Measurements from ENCODE around the gene PAK1IP1. TPM values are rescaled to one million over a fixed set of nuclear protein-coding genes. Genes with fewer than 3 reads are reported as not detected.

The PAK1IP1 gene
- total RNA-seq, 1 donor from 2014 or later: 17.3 TPM

DNA sequence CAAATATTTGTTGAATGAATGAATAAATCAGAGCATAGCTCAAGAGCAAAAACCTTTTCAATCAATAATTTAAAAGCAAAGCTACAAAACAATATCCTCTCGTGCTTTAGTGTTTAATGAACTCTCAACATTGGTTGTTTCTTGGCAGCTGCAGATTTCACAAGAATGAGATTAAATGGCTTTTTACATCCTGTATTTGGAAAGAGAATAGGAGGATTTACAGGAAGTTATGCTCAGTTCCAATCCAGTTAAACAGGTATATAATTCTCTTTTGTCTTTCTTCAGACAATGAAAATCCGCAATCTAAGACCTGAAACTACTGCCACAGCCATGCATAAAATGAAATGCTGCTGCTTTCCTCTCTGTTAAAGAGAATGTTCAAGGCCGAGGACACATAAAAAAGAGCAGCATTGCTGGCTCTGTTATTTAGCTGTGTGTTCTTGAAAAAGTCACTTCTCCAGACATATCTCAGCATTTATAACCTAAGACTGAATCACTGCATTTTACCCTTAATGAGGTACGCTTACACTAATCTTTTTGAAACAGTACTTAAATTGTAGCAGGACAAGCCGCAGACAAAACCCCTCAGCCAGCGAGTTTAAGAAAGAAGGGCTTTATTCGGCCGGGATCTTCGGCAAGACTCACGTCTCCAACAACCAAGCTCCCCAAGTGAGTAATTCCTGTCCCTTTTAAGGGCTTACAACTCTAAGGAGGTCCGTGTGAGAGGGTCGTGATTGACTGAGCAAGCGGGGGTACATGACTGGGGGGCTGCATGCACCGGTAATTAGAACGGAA, 3.9 kb upstream of the PAK1IP1 start:
- intact Hi-C loops (cut with micrococcal nuclease): loop anchor here (10.0 kb wide), 1 partner anchor 544 kb away; the partner anchor contains the start of gene NEDD9

DNA sequence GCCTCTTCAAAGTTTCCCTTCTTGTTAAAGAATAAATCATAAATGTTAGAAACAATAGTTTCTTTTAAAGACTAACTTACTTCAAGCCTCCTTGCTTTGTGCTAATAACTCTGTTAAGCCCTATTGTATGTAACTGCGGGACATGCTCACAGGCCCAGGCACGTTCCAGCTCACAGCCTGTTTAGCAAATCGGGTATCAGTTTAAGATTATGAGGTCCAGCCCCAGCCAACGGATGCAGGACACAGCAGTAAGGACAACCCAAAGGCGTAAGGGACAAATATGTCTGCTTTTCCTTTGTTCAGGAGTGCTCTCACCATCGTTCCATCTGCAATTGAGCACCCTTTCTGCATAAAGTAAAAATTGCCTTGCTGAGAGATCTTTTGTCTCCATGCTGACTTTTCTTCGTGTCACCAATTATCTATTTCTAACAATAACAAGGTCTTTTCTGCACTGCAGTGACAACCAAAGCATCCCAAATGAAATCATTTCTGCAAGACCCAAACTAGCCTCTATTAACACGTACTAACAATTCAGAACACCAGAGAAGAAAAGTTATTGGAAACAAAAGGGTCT, 1.7 kb upstream of the PAK1IP1 start:
- intact Hi-C loops (cut with micrococcal nuclease): loop anchor here (10.0 kb wide), 1 partner anchor 542 kb away; the partner anchor contains the start of gene NEDD9

DNA sequence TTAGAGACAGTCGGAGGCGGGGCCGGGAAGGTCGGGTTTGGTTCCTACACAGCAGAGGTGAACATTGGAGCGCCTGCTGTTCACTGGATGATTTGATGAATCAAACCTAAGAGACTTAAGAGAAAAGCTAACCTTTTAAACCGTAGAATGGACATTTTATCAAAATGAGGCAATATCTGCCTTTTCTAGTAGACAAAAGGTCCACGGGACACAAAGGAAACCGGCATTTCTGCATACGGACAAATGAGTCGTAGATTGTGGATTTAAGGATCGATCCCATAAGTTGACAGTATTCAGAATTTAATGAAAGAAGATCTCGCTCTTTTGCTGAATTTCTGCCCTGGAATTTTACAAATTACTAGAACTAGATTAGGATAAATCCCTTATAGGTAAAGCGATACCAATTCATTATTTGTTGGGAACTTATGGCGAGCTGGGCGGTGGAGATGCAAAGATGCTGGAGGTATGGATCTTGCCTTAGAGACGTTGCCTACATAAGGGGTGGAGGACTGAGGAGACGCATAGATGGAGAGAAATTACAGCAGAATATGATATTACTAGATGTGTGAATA, 400 bp downstream of the PAK1IP1 start:
- intact Hi-C loops (cut with micrococcal nuclease): loop anchor here (2.0 to 10.0 kb wide), 3 partner anchors 290 to 540 kb away; partner anchors contain the start of genes NEDD9 and SMIM13

DNA sequence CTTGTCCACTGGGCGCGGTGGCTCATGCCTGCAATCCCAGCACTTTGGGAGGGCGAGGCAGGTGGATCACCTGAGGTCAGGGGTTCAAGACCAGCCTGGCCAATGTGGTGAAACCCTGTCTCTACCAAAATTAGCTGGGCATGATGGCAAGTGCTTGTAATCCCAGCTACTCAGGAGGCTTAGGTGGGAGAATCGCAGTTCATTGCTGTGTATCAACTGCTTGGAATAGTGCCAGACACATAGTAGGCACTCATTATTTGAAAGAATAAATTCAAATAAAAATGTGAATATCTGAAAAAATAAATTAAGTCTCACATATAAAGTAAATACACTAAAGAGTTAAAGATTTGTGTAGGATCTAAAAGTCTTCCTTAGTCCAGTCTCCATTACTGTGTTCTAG, 1.9 kb downstream of the PAK1IP1 start:
- intact Hi-C loops (cut with micrococcal nuclease): loop anchor here (10.0 kb wide), 1 partner anchor 538 kb away; the partner anchor contains the start of gene NEDD9

DNA sequence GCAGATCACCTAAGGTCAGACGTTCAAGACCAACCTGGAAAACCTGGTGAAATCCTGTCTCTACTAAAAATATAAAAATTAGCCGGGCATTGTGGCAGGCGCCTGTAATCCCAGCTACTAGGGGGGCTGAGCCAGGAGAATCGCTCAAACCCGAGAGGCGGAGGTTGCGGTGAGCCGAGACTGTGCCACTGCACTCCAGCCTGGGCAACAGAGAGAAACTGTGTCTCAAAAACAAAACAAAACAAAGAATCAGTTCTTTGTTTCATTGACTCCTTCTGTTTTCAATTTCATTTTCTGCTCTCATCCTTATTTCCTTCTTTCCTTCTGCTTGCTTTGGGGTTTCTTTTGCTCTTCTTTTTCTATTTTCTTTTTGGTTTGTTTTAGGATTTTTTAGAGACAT, 19.2 kb downstream of the PAK1IP1 start:
- intact Hi-C loops (cut with micrococcal nuclease): no loop called here

DNA sequence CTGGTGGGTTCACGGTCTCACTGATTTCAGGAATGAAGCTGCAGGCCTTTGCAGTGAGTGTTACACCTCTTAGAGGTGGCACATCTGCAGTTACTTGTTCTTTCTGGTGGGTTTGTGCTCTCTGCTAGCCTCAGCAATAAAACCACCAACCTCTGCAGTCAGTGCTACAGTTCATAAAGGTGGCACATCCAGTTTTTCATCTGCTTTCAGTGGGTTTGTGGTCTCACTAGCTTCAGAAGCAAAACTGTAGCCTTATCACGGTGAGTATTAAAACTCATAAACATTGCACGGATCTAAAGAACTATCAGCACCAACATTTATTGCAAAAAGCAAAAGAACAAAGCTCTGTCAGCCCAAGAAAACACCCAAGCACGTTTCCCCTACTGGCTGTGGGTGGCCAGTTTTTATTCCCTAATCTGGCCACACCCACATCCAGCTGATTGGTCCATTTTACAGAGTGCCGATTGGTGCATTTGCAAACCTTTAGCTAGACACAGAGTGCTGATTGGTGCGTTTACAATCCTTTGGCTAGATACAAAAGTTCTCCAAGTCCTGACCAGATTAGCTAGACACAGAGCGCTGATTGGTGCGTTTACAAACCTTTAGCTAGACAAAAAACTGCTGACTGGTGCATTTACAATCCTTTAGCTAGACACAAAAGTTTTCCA, 24.7 kb downstream of the PAK1IP1 start:
- intact Hi-C loops (cut with micrococcal nuclease): no loop called here

DNA sequence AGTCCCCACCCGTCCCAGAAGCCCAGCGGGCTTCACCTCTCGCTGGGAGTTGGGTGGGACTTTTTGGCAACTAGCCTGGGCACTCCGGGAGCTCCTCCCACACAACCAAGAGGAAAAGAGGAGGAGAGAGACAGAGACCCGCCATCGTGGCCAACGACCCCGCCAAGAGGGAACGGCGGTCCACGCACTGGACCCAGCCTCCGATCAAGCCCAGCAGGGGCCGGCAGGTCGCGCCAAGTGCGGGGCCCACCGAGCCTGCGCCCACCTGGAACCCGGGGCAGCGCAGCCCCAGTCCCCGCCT, 25.1 kb downstream of the PAK1IP1 start:
- intact Hi-C loops (cut with micrococcal nuclease): loop anchor here (1.0 kb wide), 1 partner anchor 26 kb away; the partner anchor contains the start of genes C6orf52 and PAK1IP1

DNA sequence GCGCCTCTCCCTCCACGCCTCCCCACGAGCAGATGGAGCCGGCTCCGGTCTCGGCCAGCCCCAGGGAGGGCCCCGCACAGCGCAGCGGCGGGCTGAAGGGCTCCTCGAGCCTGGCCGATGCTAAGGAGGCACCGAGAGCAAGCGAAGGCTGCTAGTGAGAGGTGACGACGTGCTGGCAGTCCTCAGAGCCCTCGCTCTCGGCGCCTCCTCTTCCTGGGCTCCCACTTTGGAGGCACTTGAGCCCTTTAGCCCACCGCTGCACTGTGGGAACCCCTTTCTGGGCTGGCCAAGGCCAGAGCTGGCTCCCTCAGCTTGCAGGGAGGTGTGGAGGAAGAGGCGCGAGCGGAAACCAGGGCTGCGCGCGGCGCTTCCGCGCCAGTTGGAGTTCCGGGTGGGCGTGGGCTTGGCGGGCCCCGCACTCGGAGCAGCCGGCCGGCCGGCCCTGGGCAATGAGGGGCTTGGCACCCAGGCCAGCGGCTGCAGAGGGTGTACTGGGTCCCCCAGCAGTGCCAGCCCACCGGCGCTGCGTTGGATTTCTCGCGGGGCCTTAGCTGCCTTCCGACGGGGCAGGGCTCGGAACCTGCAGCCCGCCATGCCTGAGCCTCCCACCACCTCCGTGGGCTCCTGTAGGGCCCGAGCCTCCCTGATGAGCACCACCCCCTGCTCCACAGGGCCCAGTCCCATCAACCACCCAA, 25.6 kb downstream of the PAK1IP1 start:
- intact Hi-C loops (cut with micrococcal nuclease): loop anchor here (1.0 kb wide), 1 partner anchor 26 kb away; the partner anchor contains the start of genes C6orf52 and PAK1IP1

DNA sequence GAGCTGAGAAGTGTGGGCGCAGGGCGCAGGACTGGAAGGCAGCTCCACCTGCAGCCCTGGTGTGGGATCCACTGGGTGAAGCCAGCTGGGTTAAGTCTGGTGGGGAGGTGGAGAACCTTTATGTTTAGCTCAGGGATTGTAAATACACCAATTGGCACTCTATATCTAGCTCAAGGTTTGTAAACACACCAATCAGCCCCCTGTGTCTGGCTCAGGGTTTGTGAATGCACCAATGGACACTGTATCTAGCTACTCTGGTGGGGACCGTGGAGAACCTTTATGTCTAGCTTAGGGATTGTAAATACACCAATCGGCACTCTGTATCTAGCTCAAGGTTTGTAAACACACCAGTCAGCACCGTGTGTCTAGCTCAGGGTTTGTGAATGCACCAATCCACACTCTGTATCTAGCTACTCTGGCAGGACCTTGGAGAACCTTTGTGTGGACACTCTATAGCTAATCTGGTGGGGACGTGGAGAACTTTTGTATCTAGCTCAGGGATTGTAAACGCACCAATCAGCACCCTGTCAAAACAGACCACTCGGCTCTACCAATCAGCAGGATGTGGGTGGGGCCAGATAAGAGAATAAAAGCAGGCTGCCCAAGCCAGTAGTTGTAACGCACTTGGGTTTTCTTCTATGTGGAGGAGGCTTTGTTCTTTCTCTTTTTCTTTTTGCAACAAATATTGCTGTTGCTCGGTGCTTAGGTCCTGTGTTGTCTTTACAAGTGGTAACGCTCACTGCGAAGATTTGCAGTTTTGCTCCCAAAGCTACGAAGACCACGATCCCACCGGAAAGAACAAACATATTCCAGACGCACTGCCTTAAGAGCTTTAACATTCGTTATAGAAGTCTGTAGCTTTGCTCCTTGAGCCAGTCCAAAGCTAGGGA, 26.4 kb downstream of the PAK1IP1 start:
- intact Hi-C loops (cut with micrococcal nuclease): loop anchor here (1.0 kb wide), 1 partner anchor 27 kb away; the partner anchor contains the start of genes C6orf52 and PAK1IP1

DNA sequence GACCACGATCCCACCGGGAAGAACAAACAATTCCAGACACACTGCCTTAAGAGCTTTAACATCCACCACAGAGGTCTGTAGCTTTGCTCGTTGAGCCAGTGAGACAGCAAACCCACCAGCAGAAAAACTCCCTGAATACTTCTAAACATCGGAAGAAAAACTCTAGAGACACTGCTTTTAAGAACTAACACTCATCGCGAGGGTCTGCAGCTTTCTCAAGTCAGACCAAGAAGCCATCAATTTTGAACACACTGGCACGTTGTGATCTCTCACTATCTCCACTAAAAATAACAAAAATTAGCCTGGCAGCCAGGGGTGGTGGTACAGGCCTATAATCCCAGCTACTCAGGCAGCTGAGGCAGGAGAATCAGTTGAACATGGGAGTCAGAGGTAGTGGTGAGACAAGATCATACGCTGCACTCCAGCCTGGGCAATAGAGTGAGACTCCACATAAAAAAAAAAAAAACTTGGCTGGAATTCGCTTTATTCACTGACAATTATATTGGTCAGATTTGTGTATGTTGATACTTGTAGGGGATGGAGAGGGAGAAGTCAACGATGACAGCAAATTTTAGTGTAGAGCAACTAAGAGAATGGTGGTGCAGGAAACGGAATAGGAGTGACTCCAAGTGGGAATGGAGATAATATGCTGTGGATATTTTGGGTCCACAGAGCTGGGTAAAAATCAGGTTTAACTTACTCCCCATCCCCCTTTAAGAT, 27.2 kb downstream of the PAK1IP1 start:
- intact Hi-C loops (cut with micrococcal nuclease): no loop called here

DNA sequence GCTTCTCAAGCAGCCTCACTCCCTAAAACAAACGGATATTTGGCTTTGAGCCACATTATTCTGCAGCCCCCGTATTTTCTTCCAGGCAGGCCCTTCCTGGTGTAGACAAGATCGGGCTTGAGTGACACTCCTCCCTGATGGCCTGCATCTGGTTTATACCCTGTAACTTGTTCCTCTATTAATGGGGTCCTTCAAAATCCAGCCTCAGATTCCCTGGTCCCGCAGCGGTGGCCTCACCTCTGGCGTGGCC, 27.7 kb downstream of the PAK1IP1 start:
- intact Hi-C loops (cut with micrococcal nuclease): no loop called here

DNA sequence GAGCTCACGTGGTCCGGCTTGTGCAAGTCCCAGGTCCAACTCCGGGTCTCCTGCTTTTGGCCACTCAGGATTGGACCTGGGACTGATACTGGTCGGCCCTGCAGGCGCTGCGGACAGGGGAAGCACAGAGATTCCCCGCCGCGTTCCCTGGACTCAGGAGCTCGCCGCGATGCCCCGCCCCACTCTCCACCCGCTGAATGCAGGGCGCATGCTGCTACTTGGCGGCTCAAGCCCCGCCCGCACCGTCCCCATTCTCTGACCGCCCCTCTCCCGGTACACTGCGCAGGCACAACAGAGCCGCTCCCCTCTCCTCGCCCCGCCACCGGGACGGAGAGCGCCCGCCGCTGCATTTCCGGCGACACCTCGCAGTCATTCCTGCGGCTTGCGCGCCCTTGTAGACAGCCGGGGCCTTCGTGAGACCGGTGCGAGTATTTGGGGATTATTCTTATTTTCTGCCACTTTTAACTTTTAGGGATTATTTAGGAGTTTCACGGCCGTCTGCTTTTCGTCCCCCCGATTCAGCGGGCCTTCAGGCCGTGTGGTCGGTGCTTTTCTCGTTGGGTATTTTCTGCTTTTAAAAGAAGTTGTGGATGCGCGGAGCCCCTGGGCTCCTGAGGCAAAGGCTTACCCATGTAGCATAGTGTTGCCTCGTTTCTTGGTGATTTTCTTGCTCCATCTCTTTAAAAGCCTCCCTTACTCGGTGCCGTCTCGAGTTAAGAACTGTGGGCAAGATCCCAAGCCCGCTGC, 28.2 kb downstream of the PAK1IP1 start, which contains the start of gene TMEM14C:
TMEM14C (plus strand) TSS at position 251 of the 747 bp plus-strand sequence. CDS start 1,544 bp downstream, outside the sequence.
- intact Hi-C loops (cut with micrococcal nuclease): loop anchor here (1.0 kb wide), 2 partner anchors 24 to 115 kb away; partner anchors contain the start of genes MAK and TMEM14B

DNA sequence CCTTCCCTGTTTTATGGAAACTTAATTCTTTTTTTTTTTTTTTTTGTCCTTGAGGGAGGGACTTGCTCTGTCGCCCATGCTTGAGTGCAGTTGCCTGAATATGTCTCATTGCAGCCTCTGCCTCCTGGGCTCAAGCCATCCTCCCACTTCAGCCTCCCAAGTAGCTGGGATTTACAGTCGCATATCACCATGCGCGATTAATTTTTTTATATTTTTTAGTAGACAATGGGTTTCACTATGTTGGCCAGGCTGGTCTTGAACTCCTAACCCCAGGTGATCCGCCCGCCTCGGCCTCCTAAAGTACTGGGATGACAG, 28.8 kb downstream of the PAK1IP1 start:
- intact Hi-C loops (cut with micrococcal nuclease): loop anchor here (1.0 kb wide), 2 partner anchors 24 to 115 kb away; partner anchors contain the start of genes MAK and TMEM14B

DNA sequence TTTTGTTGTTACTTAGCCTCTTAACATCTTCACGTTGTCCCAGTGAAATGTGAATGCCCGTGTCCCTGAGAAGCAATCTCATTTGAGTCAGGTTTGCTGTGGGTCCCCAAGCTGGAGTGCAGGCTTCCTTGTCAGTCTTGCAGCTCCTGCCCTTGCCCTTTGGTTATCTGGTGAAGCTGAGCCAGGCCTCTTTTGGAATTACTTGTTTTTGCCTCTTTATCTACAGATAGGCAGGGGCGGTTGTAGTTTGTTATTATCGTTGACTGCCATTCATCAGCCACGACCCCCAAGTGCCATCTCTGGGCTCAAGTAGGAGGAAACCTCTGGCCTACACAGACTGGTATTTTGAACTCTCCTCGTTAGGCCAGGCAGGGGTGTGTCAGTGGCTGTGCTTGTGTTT, 30.3 kb downstream of the PAK1IP1 start:
- intact Hi-C loops (cut with micrococcal nuclease): no loop called here

DNA sequence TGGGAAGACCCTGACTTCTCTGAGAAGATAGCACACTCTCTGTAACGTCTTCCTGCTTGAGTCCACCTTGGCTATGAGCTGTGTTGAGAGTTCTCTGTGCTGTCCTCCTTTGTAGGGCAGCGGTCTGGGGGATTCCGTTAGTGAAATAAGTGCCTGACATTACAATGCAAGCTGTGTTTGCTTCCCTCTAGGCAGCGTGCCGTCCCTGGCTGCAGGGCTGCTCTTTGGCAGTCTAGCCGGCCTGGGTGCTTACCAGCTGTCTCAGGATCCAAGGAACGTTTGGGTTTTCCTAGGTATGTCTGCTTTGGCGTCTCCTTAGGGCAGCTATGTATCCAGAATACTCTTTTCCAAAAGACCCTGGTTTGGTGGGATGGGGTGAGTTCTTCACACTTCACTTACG, 30.9 kb downstream of the PAK1IP1 start:
- intact Hi-C loops (cut with micrococcal nuclease): no loop called here

DNA sequence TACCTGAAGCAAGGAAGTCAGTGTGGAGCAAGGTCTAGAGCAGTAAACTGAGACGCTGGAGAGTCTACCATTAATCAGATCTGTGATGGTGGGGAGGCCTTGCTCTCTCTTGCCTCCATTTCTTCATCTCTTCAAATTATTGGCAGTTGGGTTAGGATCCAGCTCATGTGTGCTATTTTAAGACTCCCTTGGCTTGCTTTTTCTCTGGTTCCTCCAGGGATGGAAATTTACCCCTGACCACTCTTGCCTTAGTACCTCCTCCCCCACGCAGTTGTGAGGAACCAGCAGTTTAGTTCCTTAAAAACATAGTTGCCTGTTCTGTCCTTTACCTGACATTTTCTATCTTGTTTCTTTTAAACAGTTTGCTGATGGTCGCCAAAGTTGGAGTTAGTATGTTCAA, 35.5 kb downstream of the PAK1IP1 start:
- intact Hi-C loops (cut with micrococcal nuclease): no loop called here

DNA sequence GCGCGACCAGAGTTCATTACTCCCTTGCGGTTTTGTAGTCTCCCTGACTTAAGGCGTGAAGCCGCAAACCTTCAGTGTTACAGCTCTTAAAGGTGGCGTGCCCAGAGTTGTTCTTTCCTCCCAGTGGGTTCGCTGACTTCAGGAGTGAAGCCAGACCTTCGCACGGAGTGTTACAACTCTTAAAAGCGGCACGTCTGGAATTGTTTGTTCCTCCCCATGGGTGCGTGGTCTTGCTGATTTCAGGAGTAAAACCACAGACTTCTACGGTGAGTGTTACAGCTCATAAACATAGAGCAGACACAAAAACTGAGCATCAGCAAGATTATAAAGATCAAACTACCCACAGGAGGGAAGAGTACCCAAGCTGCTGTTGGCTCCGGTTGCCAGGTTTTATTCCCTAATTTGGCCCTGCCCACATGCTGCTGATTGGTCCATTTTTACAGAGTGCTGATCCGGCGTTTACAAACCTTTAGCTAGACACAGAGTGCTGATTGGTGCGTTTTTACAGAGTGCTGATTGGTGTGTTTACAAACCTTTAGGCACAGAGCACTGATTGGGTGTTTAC, 38.5 kb downstream of the PAK1IP1 start:
- intact Hi-C loops (cut with micrococcal nuclease): no loop called here

DNA sequence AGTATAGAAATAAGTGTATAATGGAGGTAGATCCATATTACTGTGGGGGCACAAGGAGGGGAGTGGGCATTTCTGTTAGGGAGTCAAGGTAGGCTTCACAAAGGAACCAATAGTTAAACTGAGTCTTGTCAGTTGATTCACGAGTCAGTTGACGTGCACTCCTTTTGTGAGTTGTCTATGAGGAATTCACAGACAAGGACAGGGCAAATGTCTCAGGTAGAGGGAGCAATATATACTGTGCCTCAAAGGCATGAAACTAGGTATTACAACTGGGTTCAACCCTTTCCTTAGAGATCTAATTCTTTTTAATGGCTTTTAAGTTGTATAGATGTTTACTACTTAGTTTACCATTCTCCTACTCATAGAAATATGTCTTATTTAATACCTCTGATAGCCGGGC, 39.1 kb downstream of the PAK1IP1 start:
- intact Hi-C loops (cut with micrococcal nuclease): no loop called here

DNA sequence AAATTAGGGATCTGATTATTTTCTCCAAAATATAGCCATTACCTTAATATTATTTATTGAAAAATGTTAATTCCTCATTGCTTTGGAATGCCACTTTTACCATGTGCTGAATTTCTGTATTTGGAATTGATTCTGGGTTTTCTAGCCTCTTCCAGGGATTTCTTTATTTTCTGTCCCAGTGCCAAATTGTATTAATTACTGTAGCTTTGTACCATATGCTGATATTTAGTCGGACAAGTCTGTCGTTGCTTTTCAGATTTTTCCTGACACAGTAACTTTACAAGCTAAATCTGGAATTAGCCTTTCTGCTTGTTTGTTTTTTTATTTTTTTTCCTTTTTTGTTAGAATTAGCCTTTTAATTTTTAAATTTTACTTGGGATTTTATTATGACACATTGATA, 42.0 kb downstream of the PAK1IP1 start:
- intact Hi-C loops (cut with micrococcal nuclease): no loop called here
